A172 (cell line): ENCODE results near the gene PRM1. TPM values are rescaled to one million over a fixed set of nuclear protein-coding genes. Genes with fewer than 3 reads are reported as not detected.
"Not testable (repeated sequence)": the region's sequence is repeated elsewhere in the genome, so short reads cannot be mapped to it uniquely, and the experiment has no call there.

Experiments
- DNase-seq: peaks from one replicate; pipeline ENCODE4 v3.0.0-alpha.2; 2015; ENCODE audit warnings: low spot score
- total RNA-seq: library from RNA; depleted of rRNA; stranded (reverse); fragments of >200 nt; shearing (Covaris generic); gene quantifications from 2 replicates; pipeline ENCODE4 v1.2.3, GENCODE V29; 2014

PRM1 gene
- total RNA-seq, 1 experiment from 2014 or later = not detected

- no peak for DNase-seq
Observed at GRCh38 chr16:11298143-11298900, 17.2 kb upstream of the PRM1 start.

- peak; percentile 61 for DNase-seq
Observed at GRCh38 chr16:11297492-11298142, 16.5 kb upstream of the PRM1 start.

DNA sequence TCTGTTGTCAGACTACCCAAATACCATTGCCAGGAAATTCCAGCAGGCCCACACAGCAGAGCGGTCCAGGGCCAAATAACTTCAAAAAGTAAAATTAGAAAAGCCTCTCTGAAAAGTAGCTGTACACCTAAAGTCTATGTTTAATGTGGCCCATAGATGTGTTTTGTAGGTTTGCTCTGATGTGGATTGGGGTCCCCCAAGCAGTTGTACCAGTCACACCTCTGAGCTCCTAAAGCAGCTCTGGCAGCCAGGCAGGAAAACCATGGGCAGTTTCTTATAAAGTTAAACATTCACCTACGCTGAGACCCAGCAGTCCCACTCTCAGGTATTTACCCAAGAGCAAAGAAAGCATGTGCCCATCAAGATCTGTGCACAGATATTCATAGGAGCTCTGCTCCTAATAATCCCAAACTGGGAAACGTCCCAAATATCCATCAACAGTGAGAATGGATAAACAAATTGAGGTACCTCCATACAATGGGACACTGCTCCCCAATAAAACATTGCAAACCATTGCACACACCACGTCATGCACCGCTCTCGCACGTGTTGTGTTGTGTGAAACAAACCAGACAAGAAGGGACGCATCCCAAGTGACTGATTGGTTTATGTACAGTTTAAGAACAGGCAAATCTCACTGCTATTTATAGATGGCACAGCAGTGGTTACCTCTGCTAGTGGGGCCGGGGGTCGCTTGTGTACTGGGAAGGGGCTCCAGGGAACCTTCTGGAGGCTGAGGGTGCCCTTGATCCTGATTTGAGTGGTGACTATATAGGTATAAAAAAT is 15.8 kb upstream of the PRM1 start:
- DNase-seq = no peak

DNA sequence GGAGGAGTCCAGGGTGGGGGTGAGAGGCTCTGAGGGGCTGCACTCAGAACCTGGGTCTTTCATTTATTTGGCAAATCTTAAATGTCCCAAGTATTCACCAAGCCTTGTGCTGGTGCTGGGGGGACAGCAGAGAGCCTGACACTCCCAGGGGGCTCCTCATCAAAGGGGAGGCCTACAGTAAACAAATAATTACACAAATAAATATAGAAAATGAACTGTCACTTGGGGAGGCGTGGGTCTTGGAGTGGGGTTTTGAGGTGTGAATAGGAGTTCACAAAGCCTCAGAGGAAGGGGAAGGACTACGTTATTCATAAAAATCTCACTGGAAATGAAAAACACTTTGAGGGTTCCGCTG is 15.2 kb upstream of the PRM1 start:
- no peak for DNase-seq

GRCh38 chr16:11295672-11296071 is 14.5 kb upstream of the PRM1 start:
- no peak for DNase-seq

- DNase-seq = no peak
Observed at GRCh38 chr16:11292076-11292748, 11.1 kb upstream of the PRM1 start.

GRCh38 chr16:11291091-11291703 is 10.1 kb upstream of the PRM1 start:
- DNase-seq = no peak

DNA sequence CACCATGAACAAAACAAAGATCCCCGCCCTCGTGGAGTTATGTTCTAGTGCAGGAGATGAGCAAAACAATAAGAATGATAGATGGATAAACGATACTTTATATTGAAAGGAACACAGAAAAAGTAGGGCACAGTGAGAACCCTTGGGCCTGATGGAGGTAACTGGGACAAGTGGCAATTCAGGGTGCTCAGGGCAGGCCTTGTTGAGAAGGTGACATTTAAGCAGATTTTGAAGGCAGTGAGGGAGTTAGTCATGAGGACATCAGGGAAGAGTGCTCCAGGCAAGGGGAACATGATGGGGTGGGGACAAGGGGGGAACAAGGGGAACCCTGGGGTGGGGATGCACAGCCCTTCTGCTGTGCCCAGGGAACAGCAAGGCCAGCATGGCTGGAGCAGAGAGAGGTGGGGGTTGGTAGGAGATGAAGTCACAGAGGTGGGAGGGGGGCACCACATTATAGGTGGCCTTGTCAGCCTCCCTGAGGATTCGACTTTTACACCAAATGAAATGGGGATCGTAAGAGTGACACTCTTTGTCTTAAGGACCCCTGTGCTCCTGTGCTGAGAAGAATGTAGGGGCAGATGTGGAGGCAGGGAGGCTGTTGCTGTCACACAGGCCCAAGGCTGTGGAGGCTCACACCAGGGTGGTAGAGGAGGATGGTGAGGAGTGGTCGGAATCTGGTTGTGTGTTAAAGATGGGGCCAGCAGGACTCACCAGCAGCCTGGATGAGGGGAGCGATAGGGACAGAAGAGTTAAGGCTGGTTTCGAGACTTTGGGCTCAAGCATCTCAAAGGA is 9.2 kb upstream of the PRM1 start:
- DNase-seq = no peak

- not testable (repeated sequence) for DNase-seq
Observed at GRCh38 chr16:11289696-11290095, 8.6 kb upstream of the PRM1 start.

DNA sequence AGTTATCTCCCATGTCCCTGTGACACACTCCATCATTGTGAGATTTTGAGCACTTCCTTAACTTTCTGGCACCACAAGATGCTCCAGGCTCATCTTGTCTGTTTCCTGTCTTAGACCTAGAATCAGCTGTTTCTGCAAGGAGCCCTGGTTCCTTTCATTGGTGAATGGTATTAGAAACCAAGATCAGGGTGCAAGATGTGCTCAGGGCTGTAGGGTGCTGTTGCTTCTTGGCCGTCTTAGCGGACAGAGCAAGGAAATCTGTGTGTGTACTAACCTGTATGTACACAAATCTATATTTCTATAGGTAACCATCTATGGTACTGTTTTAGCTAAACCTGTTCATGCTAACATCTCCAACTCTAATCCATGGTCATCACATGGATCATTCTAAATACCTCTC is 8.1 kb upstream of the PRM1 start:
- DNase-seq = no peak

- no peak for DNase-seq
Observed at GRCh38 chr16:11285842-11286241, 4.7 kb upstream of the PRM1 start.

DNA sequence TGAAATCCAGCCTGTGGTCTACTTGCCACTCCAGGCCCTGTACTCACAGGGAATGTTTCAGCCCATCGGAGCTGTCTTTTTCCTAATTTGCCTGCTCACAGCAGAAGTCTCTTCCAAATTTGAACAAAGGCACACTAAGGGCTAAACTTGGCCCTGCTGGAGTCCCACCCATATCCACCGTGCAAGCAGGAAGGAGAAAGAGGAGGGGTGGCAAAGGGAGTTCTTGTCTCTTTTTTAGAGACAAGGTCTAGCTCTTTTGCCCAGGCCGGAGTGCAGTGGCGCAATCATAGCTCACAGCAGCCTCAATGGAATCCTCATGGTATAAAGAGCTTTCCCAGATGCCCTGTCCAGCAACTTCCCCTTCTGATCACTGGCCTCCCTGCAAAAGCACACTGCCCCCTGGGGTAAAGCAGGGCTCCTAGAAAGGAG is 2.7 kb upstream of the PRM1 start:
- no peak for DNase-seq

- DNase-seq = no peak
Observed at GRCh38 chr16:11278681-11279628, 2.2 kb downstream of the PRM1 start.

DNA sequence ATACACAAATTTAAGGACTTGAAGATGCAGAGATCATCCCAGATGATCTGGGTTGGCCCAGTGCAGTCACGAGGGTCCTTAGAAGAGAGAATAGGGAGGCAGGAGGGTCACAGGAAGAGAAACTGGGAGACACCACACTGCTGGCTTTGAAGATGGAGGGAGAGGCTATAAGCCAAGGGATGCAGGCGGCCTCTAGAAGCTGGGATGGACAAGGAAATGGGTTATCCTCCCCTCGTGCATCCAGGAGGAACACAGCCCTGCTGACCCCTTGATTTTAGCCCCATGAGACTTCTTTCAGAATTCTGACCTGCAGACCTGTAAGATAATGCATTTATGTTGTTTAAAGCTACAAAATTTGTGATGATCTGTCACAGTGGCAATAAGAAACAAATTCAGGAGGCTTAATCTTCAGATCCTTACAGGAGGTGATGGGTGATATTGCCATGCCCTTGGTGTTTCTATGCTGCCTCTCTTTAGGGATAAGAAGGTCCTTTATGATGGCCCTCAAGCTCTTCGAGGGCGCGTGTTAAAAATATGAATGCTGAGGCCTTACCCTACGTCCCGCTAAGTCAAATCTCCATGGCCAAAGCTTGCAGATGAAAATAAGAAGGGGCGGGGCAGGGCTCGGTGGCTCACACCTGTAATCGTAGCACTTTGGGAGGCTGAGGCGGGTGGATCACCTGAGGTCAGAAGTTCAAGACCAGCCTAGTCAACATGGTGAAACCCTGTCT is 3.4 kb downstream of the PRM1 start:
- no peak for DNase-seq

GRCh38 chr16:11276896-11277593 is 4.1 kb downstream of the PRM1 start:
- DNase-seq = no peak

GRCh38 chr16:11276143-11276895 is 4.8 kb downstream of the PRM1 start, which contains the start of gene PRM2:
Gene PRM2 (minus strand): TSS chr16:11276480. CDS start chr16:11276370, 110 bp downstream.
- no peak for DNase-seq

- DNase-seq = no peak
Observed at GRCh38 chr16:11274964-11275363, 6.2 kb downstream of the PRM1 start.
